ENCODE results near the gene ECI2. TPM values are rescaled to one million over a fixed set of nuclear protein-coding genes. Genes with fewer than 3 reads are reported as not detected.

ECI2 gene
- total and polyA plus RNA-seq, 2 of the 13 experiments (the other 11 are each of a cell fraction or from before 2014, with no cell fraction given): 78.5 to 228 TPM

DNA sequence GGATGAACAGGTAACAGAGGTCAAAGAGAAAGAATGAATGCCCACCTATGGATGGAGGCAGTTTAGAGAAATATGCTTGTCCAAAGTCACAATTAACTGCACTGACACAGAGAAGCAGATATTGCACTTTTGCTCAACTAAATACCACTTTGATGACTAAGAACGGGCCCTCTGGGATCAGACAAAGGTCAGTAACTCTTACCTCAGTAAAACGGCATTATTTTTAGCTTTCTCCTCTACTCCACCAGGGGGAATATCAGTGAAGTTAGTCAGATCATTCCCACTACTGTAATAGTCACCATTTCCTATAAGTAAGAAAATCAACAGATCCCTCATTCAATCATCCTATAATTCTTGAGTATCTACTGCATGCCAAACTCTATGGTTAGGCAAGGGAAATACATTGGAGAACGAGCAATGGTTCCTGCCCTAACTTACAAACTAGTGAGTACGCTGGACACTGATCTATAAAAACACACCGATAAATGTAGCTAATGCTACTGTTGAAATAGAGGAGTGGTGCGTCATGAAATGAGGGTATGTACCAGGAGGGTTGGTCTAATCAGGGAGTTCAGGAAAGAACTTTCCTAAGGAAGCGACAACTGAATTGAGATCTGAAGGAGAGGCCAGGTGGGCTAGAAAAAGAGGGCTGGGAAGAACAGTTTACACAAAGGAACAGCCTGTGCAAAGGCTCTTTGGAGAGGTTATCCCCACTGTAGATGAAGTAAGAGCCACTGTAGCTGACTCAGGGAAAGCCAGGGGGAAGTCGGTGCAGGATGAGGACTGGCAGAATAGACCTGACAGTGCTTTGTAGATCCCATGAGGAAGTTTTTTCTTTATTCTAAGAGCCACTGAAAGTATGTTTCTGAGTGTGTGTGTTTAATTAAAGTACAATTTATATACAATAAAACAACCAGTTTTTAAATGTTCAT is 9.2 kb downstream of the ECI2 start (continued):
- no peak for TF ChIP-seq HOXA3 (CRISPR knock-in tag; IDR thresholded peaks at IDR 0.05)
- TF ChIP-seq, protein P1, sequence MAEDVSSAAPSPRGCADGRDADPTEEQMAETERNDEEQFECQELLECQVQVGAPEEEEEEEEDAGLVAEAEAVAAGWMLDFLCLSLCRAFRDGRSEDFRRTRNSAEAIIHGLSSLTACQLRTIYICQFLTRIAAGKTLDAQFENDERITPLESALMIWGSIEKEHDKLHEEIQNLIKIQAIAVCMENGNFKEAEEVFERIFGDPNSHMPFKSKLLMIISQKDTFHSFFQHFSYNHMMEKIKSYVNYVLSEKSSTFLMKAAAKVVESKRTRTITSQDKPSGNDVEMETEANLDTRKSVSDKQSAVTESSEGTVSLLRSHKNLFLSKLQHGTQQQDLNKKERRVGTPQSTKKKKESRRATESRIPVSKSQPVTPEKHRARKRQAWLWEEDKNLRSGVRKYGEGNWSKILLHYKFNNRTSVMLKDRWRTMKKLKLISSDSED (CRISPR knock-in tag; IDR thresholded peaks at IDR 0.05): no peak
- no peak for TF ChIP-seq SP2 (CRISPR knock-in tag; IDR thresholded peaks at IDR 0.05)
- no peak for TF ChIP-seq GZF1 (CRISPR knock-in tag; IDR thresholded peaks at IDR 0.05)
- TF ChIP-seq ZNF160 (CRISPR knock-in tag; IDR thresholded peaks at IDR 0.05): no peak
- no peak for TF ChIP-seq ZFAT (CRISPR knock-in tag; conservative IDR thresholded peaks at IDR 0.05)
- TF ChIP-seq, protein P2, sequence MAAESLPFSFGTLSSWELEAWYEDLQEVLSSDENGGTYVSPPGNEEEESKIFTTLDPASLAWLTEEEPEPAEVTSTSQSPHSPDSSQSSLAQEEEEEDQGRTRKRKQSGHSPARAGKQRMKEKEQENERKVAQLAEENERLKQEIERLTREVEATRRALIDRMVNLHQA (CRISPR knock-in tag; IDR thresholded peaks at IDR 0.05): no peak
- no peak for TF ChIP-seq NR2C2 (CRISPR knock-in tag; IDR thresholded peaks at IDR 0.05; ENCODE audit: borderline replicate concordance)
- no peak for TF ChIP-seq ZNF747 (CRISPR knock-in tag; IDR thresholded peaks at IDR 0.05; ENCODE audit: borderline replicate concordance)
- TF ChIP-seq, protein P3, sequence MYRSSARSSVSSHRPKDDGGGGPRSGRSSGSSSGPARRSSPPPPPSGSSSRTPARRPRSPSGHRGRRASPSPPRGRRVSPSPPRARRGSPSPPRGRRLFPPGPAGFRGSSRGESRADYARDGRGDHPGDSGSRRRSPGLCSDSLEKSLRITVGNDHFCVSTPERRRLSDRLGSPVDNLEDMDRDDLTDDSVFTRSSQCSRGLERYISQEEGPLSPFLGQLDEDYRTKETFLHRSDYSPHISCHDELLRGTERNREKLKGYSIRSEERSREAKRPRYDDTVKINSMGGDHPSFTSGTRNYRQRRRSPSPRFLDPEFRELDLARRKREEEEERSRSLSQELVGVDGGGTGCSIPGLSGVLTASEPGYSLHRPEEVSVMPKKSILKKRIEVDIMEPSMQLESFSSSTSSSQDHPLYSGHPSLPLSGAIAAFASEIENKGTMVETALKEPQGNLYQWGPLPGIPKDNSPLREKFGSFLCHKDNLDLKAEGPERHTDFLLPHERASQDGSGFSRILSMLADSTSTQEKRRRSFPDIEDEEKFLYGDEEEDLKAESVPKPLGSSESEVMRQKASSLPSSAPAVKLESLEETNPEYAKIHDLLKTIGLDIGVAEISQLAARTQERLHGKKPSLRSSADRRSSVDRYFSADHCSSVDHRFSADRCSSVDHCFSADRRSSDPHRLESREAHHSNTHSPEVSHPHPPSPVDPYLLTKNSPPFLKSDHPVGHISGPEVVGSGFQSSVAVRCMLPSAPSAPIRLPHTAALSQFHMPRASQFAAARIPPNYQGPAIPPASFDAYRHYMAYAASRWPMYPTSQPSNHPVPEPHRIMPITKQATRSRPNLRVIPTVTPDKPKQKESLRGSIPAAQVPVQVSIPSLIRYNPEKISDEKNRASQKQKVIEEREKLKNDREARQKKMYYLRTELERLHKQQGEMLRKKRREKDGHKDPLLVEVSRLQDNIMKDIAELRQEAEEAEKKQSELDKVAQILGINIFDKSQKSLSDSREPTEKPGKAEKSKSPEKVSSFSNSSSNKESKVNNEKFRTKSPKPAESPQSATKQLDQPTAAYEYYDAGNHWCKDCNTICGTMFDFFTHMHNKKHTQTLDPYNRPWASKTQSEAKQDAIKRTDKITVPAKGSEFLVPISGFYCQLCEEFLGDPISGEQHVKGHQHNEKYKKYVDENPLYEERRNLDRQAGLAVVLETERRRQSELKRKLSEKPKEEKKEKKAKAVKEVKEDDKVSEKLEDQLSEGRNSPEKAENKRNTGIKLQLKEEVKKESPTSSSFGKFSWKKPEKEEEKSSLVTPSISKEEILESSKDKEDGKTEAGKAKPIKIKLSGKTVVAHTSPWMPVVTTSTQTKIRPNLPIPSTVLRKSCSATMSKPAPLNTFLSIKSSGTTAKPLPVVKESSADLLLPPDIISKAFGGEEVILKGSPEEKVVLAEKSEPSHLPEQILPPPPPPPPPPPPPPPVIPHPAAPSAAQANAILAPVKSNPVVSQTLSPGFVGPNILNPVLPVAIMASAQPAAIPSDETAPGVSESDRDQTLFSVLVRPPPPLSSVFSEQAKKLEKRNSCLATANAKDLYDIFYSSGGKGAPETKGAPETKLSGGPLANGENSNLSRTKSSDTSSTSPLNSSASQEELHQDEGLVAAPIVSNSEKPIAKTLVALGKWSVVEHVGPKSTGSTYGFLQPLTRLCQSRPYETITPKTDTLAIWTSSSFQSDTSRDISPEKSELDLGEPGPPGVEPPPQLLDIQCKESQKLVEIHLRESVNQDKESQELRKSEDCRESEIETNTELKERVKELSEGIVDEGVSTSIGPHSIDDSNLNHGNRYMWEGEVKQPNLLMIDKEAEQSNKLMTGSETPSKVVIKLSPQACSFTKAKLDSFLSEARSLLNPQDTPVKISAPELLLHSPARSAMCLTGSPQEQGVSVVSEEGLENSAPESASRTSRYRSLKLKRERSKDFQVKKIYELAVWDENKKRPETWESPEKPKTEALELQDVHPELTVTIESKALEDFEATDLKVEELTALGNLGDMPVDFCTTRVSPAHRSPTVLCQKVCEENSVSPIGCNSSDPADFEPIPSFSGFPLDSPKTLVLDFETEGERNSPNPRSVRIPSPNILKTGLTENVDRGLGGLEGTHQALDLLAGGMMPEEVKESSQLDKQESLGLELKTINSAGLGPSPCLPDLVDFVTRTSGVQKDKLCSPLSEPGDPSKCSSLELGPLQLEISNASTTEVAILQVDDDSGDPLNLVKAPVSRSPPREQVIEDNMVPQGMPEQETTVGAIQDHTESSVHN (CRISPR knock-in tag; IDR thresholded peaks at IDR 0.05): no peak
- TF ChIP-seq ZNF44 (CRISPR knock-in tag; IDR thresholded peaks at IDR 0.05): no peak
- TF ChIP-seq, protein P4, sequence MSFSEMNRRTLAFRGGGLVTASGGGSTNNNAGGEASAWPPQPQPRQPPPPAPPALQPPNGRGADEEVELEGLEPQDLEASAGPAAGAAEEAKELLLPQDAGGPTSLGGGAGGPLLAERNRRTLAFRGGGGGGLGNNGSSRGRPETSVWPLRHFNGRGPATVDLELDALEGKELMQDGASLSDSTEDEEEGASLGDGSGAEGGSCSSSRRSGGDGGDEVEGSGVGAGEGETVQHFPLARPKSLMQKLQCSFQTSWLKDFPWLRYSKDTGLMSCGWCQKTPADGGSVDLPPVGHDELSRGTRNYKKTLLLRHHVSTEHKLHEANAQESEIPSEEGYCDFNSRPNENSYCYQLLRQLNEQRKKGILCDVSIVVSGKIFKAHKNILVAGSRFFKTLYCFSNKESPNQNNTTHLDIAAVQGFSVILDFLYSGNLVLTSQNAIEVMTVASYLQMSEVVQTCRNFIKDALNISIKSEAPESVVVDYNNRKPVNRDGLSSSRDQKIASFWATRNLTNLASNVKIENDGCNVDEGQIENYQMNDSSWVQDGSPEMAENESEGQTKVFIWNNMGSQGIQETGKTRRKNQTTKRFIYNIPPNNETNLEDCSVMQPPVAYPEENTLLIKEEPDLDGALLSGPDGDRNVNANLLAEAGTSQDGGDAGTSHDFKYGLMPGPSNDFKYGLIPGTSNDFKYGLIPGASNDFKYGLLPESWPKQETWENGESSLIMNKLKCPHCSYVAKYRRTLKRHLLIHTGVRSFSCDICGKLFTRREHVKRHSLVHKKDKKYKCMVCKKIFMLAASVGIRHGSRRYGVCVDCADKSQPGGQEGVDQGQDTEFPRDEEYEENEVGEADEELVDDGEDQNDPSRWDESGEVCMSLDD (CRISPR knock-in tag; IDR thresholded peaks at IDR 0.05; ENCODE audit: borderline replicate concordance): no peak
- TF ChIP-seq, protein P5, sequence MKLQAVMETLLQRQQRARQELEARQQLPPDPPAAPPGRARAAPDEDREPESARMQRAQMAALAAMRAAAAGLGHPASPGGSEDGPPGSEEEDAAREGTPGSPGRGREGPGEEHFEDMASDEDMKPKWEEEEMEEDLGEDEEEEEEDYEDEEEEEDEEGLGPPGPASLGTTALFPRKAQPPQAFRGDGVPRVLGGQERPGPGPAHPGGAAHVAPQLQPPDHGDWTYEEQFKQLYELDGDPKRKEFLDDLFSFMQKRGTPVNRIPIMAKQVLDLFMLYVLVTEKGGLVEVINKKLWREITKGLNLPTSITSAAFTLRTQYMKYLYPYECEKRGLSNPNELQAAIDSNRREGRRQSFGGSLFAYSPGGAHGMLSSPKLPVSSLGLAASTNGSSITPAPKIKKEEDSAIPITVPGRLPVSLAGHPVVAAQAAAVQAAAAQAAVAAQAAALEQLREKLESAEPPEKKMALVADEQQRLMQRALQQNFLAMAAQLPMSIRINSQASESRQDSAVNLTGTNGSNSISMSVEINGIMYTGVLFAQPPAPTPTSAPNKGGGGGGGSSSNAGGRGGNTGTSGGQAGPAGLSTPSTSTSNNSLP (IDR thresholded peaks at IDR 0.05; ENCODE audit: low read depth, low read length): peak; percentile 76

All from HepG2 (cell line).